Transverse colon (tissue), 4 donors: ENCODE results near the gene UROD. TPM values are rescaled to one million over a fixed set of nuclear protein-coding genes. Genes with fewer than 3 reads are reported as not detected.

Source experiments
- DNase-seq: peaks from one replicate; pipeline ENCODE4 v3.0.0-alpha.2; 2019
- H3K27ac ChIP-seq, 4 donors: fragments of 200-600 bp; sonication (generic); 2 replicates each; pipeline ENCODE4 v1.5.1; 2016 to 2018; ENCODE audit warnings: inconsistent platforms in 4 of 4
- H3K27me3 ChIP-seq: fragments of 200-600 bp; sonication (generic); 2 replicates; pipeline ENCODE4 v1.5.1; 2017; ENCODE audit warnings: inconsistent platforms
- H3K36me3 ChIP-seq, 4 donors: fragments of 200-600 bp; sonication (generic); 2 replicates each; pipeline ENCODE4 v1.5.1; 2017 to 2019; ENCODE audit warnings: inconsistent platforms in 4 of 4
- H3K4me1 ChIP-seq, 4 donors: fragments of 200-600 bp; sonication (generic); 2 replicates each; pipeline ENCODE4 v1.5.1; 2017 to 2020; ENCODE audit warnings: inconsistent platforms in 4 of 4
- H3K4me3 ChIP-seq, 4 donors: fragments of 200-600 bp; sonication (generic); 1 replicate in 1 of 4; 2 replicates in 3 of 4; pipeline versions ENCODE4 v1.5.1 to v1.6.1; 2017 to 2019; ENCODE audit warnings: inconsistent platforms in 4 of 4
- H3K9me3 ChIP-seq, 2 donors: fragments of 200-600 bp; sonication (generic); 2 replicates each; pipeline ENCODE4 v1.5.1; 2017 to 2019; ENCODE audit warnings: inconsistent platforms in 2 of 2
- CTCF ChIP-seq, 5 experiments: fragments of 200-600 bp in 3 of 5; fragments of 450-650 bp in 2 of 5; sonication (generic) in 3 of 5; IDR thresholded peaks; 1 replicate in 2 of 5; 2 replicates in 3 of 5; pipeline ENCODE4 v1.5.1; 2016 to 2017; ENCODE audit warnings: antibody characterized with exemption in 5 of 5, inconsistent platforms in 3 of 5, mild to moderate bottlenecking in 2 of 5, moderate library complexity in 1 of 5
- EP300 ChIP-seq: sonication (generic); formaldehyde crosslinking; IDR thresholded peaks from one replicate; pipeline ENCODE4 v1.6.1; 2017; ENCODE audit warnings: antibody characterized with exemption, low read depth
- POLR2A ChIP-seq: fragments of 450-650 bp; IDR thresholded peaks from one replicate; pipeline ENCODE4 v1.6.1; 2016; ENCODE audit warnings: antibody characterized with exemption, mild to moderate bottlenecking, moderate library complexity
- POLR2AphosphoS5 ChIP-seq, 3 donors: sonication (generic); formaldehyde crosslinking; IDR thresholded peaks; one replicate each; pipeline ENCODE4 v1.6.1; 2016; ENCODE audit warnings: antibody characterized with exemption in 3 of 3
- WGBS, 2 donors: methylation state at CpG; one replicate each; pipeline ENCODE4 v1.1.5; 2018; ENCODE audit warnings: low coverage in 1 of 2; 5-methylcytosine and 5-hydroxymethylcytosine counted together
- in situ Hi-C, 4 donors: fragments of 200-750 bp; cut with MboI; loops; one replicate each; pipeline versions ENCODE4 v1.15.0 to v1.15.1; 2017; ENCODE audit warnings: low sequenced_read_pairs in 3 of 4, low pct_ligation_motif_present in 1 of 4, low pct_unique_long_range_greater_than_20kb in 1 of 4
- intact Hi-C: fragments of 100-400 bp; cut with DNase I; formaldehyde crosslinking; loops from one replicate; pipeline ENCODE4 v1.15.1; 2023; ENCODE audit warnings: low total_unique reads
- total RNA-seq, 4 donors: library from RNA; depleted of rRNA; stranded (reverse); fragments of >200 nt; gene quantifications; one replicate each; pipeline ENCODE4 v1.1.0, GENCODE V29; 2016

UROD gene
- total RNA-seq, 4 donors from 2014 or later: 46.4 to 85.7 (median 63.9) TPM

GRCh38 chr1:45016767-45017166, 4.7 kb downstream of the UROD start:
- WGBS, 2 donors: 83 to 86% methylated on average over 3 to 6 of the region's 6 CpGs
- no peak for DNase-seq
- intact Hi-C loops: no loop called here
- in situ Hi-C loops: loop anchor here (5.0 to 25.0 kb wide), 8 partner anchors 179 to 478 kb away; partner anchors contain the start of genes TESK2 (in 3 of the 4), BEST4 (in 1 of the 4), PTCH2 (in 1 of the 4) and RPS8 (in 1 of the 4)
- H3K27me3 ChIP-seq: no peaks in the 10 kb centered on the region
- H3K36me3 ChIP-seq: no peaks in the 10 kb centered on the region
- no peak overlapping the region for H3K27ac ChIP-seq
- TF ChIP-seq EP300 (no peak), POLR2A (no peak), CTCF (IDR thresholded peaks at IDR 0.05) (no peak), POLR2AphosphoS5 (IDR thresholded peaks at IDR 0.05) (no peak)
- no peak overlapping the region for H3K4me3 ChIP-seq
- H3K9me3 ChIP-seq: no peaks in the 10 kb centered on the region
- peaks cover 5 to 22% (median 15%) of the 10 kb centered on the region in 4 donors for H3K4me1 ChIP-seq

GRCh38 chr1:45018599-45019230, 6.7 kb downstream of the UROD start:
- no peak overlapping the region for H3K4me3 ChIP-seq
- peak; percentile 74 for DNase-seq
- peaks cover 0 to 6% (median 2%) of the 10 kb centered on the region in 4 donors for H3K4me1 ChIP-seq
- no peaks in the 10 kb centered on the region for H3K9me3 ChIP-seq
- no peaks in the 10 kb centered on the region for H3K27me3 ChIP-seq
- TF ChIP-seq POLR2AphosphoS5 (IDR thresholded peaks at IDR 0.05) (no peak), CTCF (IDR thresholded peaks at IDR 0.05) (peak; percentile 59 to 86 (median 79))
- WGBS, 2 donors: 55% methylated on average over 16 of the region's 16 CpGs; no CpG with 5 or more reads in 1 of the 2 donors
- no peaks in the 10 kb centered on the region for H3K36me3 ChIP-seq
- in situ Hi-C loops (loop anchor here (5.0 to 25.0 kb wide), 8 partner anchors 181 to 476 kb away; partner anchors contain the start of genes TESK2 (in 3 of the 4), BEST4 (in 1 of the 4), PTCH2 (in 1 of the 4) and RPS8 (in 1 of the 4)), intact Hi-C loops (no loop called here)
- no peak overlapping the region for H3K27ac ChIP-seq

- Histone ChIP-seq H3K9me3 (no peaks in the 10 kb centered on the region), H3K36me3 (no peaks in the 10 kb centered on the region), H3K4me1 (no peaks in the 10 kb centered on the region), H3K4me3 (no peak overlapping the region), H3K27me3 (no peaks in the 10 kb centered on the region), H3K27ac (no peak overlapping the region)
- 96 to 100% methylated on average over 1 of the region's 1 CpG for WGBS, 2 donors
- TF ChIP-seq POLR2A (no peak), EP300 (no peak), CTCF (IDR thresholded peaks at IDR 0.05) (no peak)
- intact Hi-C loops (no loop called here), in situ Hi-C loops (loop anchor here (5.0 to 25.0 kb wide), 3 partner anchors 186 to 274 kb away; partner anchors contain the start of genes BEST4 (in 1 of the 4), PTCH2 (in 1 of the 4) and RPS8 (in 1 of the 4))
- DNase-seq: no peak
Measured at GRCh38 chr1:45023663-45024062, 11.6 kb downstream of the UROD start.

- no peaks in the 10 kb centered on the region for H3K27me3 ChIP-seq
- no peaks in the 10 kb centered on the region for H3K9me3 ChIP-seq
- WGBS, 2 donors: 75 to 79% methylated on average over 1 of the region's 1 CpG
- no peak for DNase-seq
- no peak for TF ChIP-seq POLR2A
- TF ChIP-seq EP300: no peak
- no peaks in the 10 kb centered on the region for H3K4me1 ChIP-seq
- H3K27ac ChIP-seq: no peak overlapping the region
- in situ Hi-C loops (no loop called here), intact Hi-C loops (no loop called here)
- no peak overlapping the region for H3K4me3 ChIP-seq
- no peaks in the 10 kb centered on the region for H3K36me3 ChIP-seq
Measured at GRCh38 chr1:45026446-45026845, 14.4 kb downstream of the UROD start.
